AG04450 (cell line): Measurements from ENCODE around the gene MAPK8IP1. TPM values are rescaled to one million over a fixed set of nuclear protein-coding genes. Genes with fewer than 3 reads are reported as not detected.

Source experiments
- CTCF ChIA-PET: fragments of 300-600, 350-600 bp; formaldehyde crosslinking; extraction: SDS; loops from one replicate; lab custom pipeline; 2022; ENCODE audit warnings: antibody characterized with exemption, inconsistent platforms; lab: Charles Lee
- POLR2A ChIA-PET: fragments of 350-600 bp; formaldehyde crosslinking; extraction: SDS; loops from one replicate; lab custom pipeline; 2021; ENCODE audit warnings: antibody characterized with exemption, inconsistent platforms; lab: Yijun Ruan, JAX
- DNase-seq: peaks from one replicate; pipeline ENCODE4 v3.0.0-alpha.2; 2011; ENCODE audit warnings: low read depth, low spot score
- H3K27ac ChIP-seq: one replicate; pipeline ENCODE4 v1.5.1; 2012; ENCODE audit warnings: low read depth, low read length, control low read depth
- H3K27me3 ChIP-seq: one replicate; pipeline ENCODE4 v1.6.0; 2012; ENCODE audit warnings: low read length; ENCODE audit not compliant: control insufficient read depth, insufficient read depth
- H3K4me3 ChIP-seq: 2 replicates; pipeline ENCODE4 v1.5.1; 2011; ENCODE audit warnings: mild to moderate bottlenecking, low read depth, low read length, control low read depth
- H3K9me3 ChIP-seq: 2 replicates; pipeline ENCODE4 v1.5.1; 2012; ENCODE audit warnings: low read length; ENCODE audit not compliant: control insufficient read depth, insufficient read depth
- CTCF ChIP-seq: IDR thresholded peaks from 2 replicates; pipeline ENCODE4 v1.5.1; 2011; ENCODE audit warnings: low read depth, low read length, control low read depth, inconsistent platforms
- polyA plus RNA-seq: library from polyadenylated mRNA; depleted of rRNA; stranded (reverse); fragments of >200 nt; gene quantifications from 2 replicates; pipeline ENCODE4 v1.2.3, GENCODE V29; 2011

The MAPK8IP1 gene
- polyA plus RNA-seq, 1 experiment: 5.6 TPM

GRCh38 chr11:45934580-45935318 is 49.3 kb downstream of the MAPK8IP1 start:
- CTCF ChIA-PET: interaction anchor here (0.8 kb wide), 1 partner anchor 31 kb away, joined by 4 read pairs; no protein-coding TSS in a partner anchor

GRCh38 chr11:45935349-45936064 is 50.1 kb downstream of the MAPK8IP1 start:
- no peak for DNase-seq
- Histone ChIP-seq H3K9me3 (no peaks in the 10 kb centered on the region), H3K27ac (no peak overlapping the region), H3K4me3 (no peak overlapping the region), H3K27me3 (no peaks in the 10 kb centered on the region)
- ChIA-PET CTCF (interaction anchor here (0.7 to 0.8 kb wide), 3 partner anchors 30 to 93 kb away, joined by 4 to 7 read pairs (median 5); no protein-coding TSS in a partner anchor), POLR2A (no interaction called here)
- TF ChIP-seq CTCF: no peak

More at GRCh38 chr11:45934580-45935318, 49.3 kb downstream of the MAPK8IP1 start:
- H3K4me3 ChIP-seq: no peak overlapping the region
- H3K27ac ChIP-seq: no peak overlapping the region
- POLR2A ChIA-PET: no interaction called here
- no peak for TF ChIP-seq CTCF
- no peaks in the 10 kb centered on the region for H3K9me3 ChIP-seq
- DNase-seq: no peak
- no peaks in the 10 kb centered on the region for H3K27me3 ChIP-seq

DNA sequence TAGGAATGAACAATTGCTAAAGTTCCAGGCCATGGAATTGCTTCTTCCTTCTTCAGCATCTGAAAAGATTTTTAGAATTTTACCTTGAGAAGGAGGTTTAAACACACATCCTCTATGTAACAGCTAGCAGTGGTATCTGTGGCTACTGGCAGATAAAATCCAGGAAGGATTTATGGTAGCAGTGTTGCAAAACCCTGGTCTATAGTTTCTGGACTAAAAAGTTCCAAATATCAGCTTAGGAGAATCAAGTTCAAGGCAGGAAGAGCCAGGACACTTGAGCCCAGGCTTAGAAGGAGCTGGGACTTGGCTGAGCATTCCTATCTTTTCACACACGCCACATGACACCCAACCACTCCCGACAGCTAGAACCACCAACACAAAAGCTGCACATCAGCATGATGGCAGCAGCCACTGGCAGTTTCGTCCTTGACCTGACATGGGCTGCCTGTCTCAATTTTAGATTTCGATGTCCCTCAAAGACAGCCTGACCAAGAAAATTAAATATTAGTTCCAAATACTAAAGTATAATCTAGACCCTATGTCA is 51.1 kb downstream of the MAPK8IP1 start:
- POLR2A ChIA-PET: no interaction called here
- DNase-seq: no peak

GRCh38 chr11:45937916-45938315 is 52.5 kb downstream of the MAPK8IP1 start:
- H3K27me3 ChIP-seq: no peaks in the 10 kb centered on the region
- TF ChIP-seq CTCF: no peak
- no peak for DNase-seq
- H3K4me3 ChIP-seq: no peak overlapping the region
- no peak overlapping the region for H3K27ac ChIP-seq
- CTCF ChIA-PET: no interaction called here
- POLR2A ChIA-PET: no interaction called here
- H3K9me3 ChIP-seq: no peaks in the 10 kb centered on the region

More for the DNA sequence above, 51.1 kb downstream of the MAPK8IP1 start:
- no peaks in the 10 kb centered on the region for H3K9me3 ChIP-seq
- H3K27me3 ChIP-seq: no peaks in the 10 kb centered on the region
- H3K27ac ChIP-seq: no peak overlapping the region
- H3K4me3 ChIP-seq: no peak overlapping the region
- CTCF ChIA-PET: interaction anchor here (0.8 to 1.2 kb wide), 2 partner anchors 16 to 165 kb away, joined by 3 read pairs; no protein-coding TSS in a partner anchor
- no peak for TF ChIP-seq CTCF
